Measurements from ENCODE around the gene PCSK9. TPM values are rescaled to one million over a fixed set of nuclear protein-coding genes. Genes with fewer than 3 reads are reported as not detected.

PCSK9 gene
- total and polyA plus RNA-seq, 2 of the 13 experiments (the other 11 are each of a cell fraction or from before 2014, with no cell fraction given), result 33.3 to 80.5 TPM

DNA sequence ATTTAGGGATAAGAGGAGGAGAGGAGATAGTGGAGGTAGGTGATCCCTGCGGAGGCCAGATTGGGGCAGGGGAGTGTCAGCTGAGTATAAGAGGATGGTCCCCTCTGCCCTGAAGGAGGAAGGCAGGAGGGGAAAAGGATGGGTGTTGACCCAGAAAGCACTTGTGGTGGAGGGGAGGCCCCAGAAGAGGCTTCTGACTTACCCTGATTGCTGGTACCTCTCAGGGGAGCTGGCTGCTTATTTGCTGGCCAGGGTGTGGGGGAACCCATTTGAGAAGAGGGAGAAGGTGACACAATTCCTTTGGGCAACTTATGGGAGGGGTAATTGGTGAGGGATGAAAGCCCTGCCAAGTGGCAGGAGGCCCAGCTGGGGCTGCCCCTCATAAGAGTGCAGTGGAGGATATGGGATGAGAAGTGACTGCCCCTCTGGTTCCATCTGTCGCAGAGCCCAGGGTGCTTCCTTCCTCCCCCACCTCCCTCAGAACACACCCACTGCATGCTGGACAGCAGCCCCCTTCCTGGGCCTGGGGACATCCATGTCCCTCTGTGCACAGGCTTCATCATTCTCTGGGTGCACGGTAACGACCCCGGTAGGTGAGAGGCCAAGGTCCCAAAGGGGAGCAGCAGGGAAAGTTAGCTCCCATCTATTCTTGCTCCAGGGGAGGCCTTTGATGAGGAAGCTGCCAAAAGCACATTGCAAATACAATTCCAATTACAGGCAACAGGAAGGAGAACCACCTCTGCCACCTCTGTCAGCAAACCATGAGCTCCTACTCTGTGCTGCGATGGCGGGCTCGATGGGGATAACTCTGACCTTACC lies 1.4 kb upstream of the PCSK9 start (continued):
- TF ChIP-seq BCL3 (CRISPR knock-in tag; IDR thresholded peaks at IDR 0.05), result no peak
- TF ChIP-seq PAF1 (CRISPR knock-in tag; IDR thresholded peaks at IDR 0.05), result no peak
- TF ChIP-seq IKZF5 (CRISPR knock-in tag; IDR thresholded peaks at IDR 0.05), result no peak
- TF ChIP-seq ZC3H4 (CRISPR knock-in tag; IDR thresholded peaks at IDR 0.05; ENCODE audit: borderline replicate concordance), result no peak
- no peak for TF ChIP-seq MZF1 (CRISPR knock-in tag; IDR thresholded peaks at IDR 0.05; ENCODE audit: borderline replicate concordance)
- TF ChIP-seq, protein P1, sequence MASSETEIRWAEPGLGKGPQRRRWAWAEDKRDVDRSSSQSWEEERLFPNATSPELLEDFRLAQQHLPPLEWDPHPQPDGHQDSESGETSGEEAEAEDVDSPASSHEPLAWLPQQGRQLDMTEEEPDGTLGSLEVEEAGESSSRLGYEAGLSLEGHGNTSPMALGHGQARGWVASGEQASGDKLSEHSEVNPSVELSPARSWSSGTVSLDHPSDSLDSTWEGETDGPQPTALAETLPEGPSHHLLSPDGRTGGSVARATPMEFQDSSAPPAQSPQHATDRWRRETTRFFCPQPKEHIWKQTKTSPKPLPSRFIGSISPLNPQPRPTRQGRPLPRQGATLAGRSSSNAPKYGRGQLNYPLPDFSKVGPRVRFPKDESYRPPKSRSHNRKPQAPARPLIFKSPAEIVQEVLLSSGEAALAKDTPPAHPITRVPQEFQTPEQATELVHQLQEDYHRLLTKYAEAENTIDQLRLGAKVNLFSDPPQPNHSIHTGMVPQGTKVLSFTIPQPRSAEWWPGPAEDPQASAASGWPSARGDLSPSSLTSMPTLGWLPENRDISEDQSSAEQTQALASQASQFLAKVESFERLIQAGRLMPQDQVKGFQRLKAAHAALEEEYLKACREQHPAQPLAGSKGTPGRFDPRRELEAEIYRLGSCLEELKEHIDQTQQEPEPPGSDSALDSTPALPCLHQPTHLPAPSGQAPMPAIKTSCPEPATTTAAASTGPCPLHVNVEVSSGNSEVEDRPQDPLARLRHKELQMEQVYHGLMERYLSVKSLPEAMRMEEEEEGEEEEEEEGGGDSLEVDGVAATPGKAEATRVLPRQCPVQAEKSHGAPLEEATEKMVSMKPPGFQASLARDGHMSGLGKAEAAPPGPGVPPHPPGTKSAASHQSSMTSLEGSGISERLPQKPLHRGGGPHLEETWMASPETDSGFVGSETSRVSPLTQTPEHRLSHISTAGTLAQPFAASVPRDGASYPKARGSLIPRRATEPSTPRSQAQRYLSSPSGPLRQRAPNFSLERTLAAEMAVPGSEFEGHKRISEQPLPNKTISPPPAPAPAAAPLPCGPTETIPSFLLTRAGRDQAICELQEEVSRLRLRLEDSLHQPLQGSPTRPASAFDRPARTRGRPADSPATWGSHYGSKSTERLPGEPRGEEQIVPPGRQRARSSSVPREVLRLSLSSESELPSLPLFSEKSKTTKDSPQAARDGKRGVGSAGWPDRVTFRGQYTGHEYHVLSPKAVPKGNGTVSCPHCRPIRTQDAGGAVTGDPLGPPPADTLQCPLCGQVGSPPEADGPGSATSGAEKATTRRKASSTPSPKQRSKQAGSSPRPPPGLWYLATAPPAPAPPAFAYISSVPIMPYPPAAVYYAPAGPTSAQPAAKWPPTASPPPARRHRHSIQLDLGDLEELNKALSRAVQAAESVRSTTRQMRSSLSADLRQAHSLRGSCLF (CRISPR knock-in tag; IDR thresholded peaks at IDR 0.05; ENCODE audit: borderline replicate concordance), result no peak
- TF ChIP-seq, protein P2, sequence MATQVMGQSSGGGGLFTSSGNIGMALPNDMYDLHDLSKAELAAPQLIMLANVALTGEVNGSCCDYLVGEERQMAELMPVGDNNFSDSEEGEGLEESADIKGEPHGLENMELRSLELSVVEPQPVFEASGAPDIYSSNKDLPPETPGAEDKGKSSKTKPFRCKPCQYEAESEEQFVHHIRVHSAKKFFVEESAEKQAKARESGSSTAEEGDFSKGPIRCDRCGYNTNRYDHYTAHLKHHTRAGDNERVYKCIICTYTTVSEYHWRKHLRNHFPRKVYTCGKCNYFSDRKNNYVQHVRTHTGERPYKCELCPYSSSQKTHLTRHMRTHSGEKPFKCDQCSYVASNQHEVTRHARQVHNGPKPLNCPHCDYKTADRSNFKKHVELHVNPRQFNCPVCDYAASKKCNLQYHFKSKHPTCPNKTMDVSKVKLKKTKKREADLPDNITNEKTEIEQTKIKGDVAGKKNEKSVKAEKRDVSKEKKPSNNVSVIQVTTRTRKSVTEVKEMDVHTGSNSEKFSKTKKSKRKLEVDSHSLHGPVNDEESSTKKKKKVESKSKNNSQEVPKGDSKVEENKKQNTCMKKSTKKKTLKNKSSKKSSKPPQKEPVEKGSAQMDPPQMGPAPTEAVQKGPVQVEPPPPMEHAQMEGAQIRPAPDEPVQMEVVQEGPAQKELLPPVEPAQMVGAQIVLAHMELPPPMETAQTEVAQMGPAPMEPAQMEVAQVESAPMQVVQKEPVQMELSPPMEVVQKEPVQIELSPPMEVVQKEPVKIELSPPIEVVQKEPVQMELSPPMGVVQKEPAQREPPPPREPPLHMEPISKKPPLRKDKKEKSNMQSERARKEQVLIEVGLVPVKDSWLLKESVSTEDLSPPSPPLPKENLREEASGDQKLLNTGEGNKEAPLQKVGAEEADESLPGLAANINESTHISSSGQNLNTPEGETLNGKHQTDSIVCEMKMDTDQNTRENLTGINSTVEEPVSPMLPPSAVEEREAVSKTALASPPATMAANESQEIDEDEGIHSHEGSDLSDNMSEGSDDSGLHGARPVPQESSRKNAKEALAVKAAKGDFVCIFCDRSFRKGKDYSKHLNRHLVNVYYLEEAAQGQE (IDR thresholded peaks at IDR 0.05; ENCODE audit: borderline replicate concordance in 1 of 2, low read depth in 1 of 2, low read length in 2 of 2), result peak in 1 of 2 experiments; percentile 65; a peak in 3 of 4 replicates
- TF ChIP-seq, protein P3, sequence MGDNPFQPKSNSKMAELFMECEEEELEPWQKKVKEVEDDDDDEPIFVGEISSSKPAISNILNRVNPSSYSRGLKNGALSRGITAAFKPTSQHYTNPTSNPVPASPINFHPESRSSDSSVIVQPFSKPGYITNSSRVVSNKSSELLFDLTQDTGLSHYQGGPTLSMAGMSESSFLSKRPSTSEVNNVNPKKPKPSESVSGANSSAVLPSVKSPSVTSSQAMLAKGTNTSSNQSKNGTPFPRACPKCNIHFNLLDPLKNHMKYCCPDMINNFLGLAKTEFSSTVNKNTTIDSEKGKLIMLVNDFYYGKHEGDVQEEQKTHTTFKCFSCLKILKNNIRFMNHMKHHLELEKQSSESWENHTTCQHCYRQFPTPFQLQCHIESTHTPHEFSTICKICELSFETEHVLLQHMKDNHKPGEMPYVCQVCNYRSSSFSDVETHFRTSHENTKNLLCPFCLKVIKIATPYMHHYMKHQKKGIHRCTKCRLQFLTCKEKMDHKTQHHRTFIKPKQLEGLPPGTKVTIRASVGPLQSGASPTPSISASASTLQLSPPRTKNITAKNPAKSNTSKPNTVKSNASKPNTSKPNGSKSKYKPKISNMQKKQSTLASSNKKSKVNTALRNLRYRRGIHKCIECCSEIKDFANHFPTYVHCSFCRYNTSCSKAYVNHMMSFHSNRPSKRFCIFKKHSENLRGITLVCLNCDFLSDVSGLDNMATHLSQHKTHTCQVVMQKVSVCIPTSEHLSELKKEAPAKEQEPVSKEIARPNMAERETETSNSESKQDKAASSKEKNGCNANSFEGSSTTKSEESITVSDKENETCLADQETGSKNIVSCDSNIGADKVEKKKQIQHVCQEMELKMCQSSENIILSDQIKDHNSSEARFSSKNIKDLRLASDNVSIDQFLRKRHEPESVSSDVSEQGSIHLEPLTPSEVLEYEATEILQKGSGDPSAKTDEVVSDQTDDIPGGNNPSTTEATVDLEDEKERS (CRISPR knock-in tag; IDR thresholded peaks at IDR 0.05), result 0 out of 2 replicates have a peak, but pooled peaks have one; percentile 37
- TF ChIP-seq ZFP1 (CRISPR knock-in tag; IDR thresholded peaks at IDR 0.05), result no peak
